Skin of body (tissue), 2 donors: Measurements from ENCODE around the gene WWOX. TPM values are rescaled to one million over a fixed set of nuclear protein-coding genes. Genes with fewer than 3 reads are reported as not detected.

Source experiments
- DNase-seq: peaks from one replicate; lab custom pipeline; 2025; lab: John Stamatoyannopoulos, UW
- total RNA-seq: library from RNA; depleted of rRNA; stranded (reverse); fragments of >200 nt; gene quantifications from one replicate; pipeline ENCODE4 v1.2.3, GENCODE V29; 2014

The WWOX gene
- total RNA-seq, 1 donor from 2014 or later = 30.5 TPM

DNA sequence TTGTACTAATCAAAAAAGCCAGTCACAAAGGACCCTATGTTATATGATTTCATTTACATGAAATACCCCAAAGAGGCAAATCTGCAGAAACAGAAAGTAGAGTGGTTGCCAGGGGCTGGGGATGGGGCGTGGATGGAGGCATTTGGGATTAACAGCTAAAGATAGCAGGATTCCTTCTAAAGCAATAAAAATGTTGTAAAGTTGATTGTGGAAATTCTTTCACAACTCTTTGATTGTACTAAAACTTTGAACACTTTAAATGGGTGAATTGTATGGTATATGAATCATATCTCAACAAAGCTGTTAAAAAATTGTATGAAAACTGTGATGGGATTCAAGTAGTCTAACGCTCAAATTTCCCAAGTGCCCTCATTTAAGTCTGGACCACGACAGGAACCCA lies 870.3 kb downstream of the WWOX start:
- no peak for DNase-seq

- no peak for DNase-seq
These were observed 871.2 kb downstream of the WWOX start for GRCh38 chr16:78970650-78971049.

- no peak for DNase-seq
These were observed 872.6 kb downstream of the WWOX start for GRCh38 chr16:78972006-78972405.

GRCh38 chr16:78972986-78973385 lies 873.5 kb downstream of the WWOX start:
- no peak for DNase-seq

GRCh38 chr16:78976212-78976611 lies 876.8 kb downstream of the WWOX start:
- no peak for DNase-seq

- no peak for DNase-seq
These were observed 881.4 kb downstream of the WWOX start for GRCh38 chr16:78980825-78981224.

DNA sequence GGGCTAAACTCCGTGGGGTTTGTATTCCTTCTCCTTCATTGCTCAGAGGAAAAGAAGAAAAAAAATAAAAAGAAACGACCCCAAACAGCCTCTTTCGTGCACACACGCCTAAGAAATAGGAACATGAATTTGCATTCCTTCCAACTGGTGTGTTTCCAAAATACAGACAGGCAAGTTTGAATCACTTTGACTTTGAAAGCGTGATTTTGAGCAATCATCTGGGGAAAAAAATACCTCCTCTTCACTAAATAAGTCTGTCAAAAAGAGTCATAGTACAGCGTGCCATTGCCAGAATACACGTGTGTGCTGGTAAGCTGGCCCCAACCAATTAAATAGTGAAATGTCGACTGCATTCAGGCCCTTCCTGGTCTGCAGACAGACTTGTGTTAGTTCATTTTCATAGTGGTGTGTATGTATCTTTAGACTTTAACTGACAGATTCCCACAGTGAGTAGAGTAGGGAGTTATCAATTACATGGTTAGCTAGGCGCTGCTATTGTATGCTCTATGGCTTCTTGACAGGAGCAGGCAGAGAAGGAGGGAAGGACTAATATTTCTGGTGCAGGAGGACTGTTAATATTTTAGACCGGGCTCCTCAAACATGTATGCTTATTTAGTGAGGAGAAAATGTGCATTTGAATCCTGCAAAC lies 882.8 kb downstream of the WWOX start:
- no peak for DNase-seq

DNA sequence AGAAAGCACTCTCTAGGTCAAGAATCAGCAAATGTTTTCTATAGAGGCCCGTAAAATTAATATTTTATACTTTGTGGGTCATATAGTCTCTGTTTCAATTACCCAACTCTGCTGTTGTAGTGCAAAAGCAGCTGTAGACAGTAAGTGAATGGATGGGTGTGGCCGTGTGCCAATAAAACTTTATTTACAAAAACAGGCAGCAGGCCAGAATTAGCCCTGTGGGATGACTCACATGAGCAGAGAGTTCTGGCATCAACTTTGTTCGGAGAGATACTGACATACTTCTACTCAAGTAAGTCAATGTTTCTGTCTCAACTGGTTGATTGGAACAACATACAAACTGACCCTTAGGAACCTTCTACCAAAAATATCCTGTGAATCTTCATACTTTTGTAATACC lies 884.9 kb downstream of the WWOX start:
- no peak for DNase-seq

DNA sequence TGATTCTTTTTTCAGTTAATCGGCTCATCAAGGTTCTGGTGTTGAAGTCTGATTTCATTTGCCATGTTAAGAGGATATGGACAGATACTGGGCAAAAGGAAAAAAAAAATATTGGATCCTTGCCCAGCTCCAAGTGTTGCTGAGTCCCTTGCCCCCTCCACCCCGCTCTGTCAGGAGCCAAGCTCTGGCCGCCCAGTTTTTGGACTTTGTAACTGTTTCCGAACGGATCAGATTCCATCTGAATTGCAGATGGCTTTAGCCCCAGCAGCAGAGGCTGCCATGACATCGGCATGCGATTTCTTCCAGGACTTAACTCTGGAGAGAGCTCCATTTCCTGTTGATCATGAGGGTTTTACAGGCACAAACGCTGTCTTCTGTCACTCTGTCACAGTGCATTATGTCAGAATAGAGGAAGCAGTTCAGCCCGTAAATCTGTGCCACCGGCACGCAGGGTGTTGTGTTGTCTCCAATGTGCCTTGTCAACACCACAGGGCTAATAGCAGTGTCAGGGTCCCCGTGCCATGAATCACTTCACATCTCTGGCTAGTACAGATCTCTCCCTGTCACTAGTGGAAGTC lies 885.5 kb downstream of the WWOX start:
- DNase-seq = peak; percentile 66

DNA sequence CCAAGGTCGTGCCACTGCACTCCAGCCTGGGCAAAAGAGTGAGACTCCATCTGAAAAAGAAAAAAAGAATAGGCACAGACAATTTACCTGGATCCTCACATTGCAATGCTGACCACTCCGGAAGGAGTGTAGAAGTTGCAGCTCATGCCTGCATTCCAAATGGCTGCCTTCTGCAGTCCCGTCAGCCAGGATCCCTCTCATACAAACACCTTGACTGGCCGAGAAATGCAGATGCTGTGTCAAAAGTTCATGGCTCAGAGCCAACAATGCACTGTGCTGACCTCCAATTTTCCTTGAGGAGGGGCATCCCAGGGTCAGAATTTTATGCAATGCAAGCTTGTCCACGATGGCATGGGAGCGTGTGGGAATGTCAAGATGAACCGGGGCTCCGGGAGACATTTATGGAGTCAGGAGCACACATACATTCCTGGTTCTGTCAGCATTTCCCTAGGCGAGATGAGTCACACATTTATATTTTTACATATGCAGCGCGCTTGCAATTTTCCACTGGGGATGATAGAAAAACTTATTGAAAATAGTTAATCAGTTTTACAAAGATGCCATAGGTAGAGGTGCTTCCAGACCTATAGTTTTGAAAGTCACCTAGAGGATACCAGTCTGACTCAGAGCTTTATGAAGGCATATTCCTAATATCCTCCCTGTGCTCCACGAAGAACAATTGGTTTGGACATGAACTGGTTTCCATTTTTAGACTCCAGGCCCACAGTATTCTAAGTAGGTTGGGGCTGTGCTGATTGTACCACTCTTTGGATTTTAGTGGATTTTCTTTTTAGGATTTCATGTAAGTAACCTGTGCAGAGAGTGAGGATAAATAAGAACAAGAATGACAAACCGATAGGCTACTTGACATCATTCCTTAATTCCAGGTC lies 886.5 kb downstream of the WWOX start:
- peak; percentile 35 for DNase-seq

GRCh38 chr16:78987666-78988065 lies 888.2 kb downstream of the WWOX start:
- no peak for DNase-seq

DNA sequence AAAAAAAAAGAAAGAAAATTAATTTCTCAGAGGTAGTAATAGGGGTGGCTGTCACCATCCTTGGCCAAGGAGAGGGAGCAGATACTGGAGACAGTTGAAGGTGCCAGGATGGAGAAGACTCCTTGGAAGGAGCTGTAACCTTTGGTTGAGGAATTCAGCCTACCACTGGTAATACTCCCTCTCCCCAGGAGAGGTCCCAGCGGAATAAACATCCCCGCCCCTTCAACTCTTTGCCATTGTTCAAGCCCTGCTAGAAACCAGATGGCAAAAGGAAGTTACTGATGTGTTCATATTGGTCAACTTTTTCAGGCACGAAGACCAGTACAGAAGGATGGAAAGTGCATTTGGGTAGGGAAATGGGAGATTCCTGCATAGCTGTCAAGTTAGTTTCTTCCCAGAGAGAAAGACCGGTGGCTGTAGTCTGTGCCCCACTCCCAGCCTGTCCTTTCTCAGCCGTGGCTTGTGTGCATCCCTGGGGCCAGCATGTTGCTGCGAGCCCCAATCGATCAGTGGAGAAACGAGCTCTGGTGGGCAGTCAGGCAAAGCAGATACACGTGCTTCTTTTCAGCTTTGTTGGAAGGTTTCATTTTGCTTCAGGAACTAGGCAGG lies 889.0 kb downstream of the WWOX start:
- no peak for DNase-seq

DNA sequence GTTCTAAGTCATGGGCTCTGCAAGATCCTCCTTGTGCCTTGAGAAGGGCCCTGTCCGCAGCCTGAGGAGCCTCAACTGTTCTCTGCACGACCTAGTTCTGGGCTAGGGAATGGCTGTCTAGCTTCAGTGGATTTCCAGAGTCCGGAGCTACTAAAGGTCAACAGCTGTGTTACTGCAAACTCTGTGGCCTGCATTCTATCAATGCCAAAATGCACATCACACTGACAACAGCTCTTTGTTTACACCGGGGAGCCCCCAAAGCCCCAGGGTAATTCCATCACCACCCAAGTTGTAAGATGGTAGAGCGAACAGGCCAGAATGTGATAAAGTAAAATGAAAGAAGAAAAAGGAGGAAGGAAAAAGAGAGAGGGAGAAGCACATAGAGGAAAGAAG lies 890.9 kb downstream of the WWOX start:
- no peak for DNase-seq

GRCh38 chr16:78992001-78992400 lies 892.5 kb downstream of the WWOX start:
- no peak for DNase-seq

- no peak for DNase-seq
These were observed 893.9 kb downstream of the WWOX start for GRCh38 chr16:78993346-78993745.

- no peak for DNase-seq
These were observed 894.8 kb downstream of the WWOX start for GRCh38 chr16:78994135-78994745.

GRCh38 chr16:78995441-78995840 lies 896.0 kb downstream of the WWOX start:
- no peak for DNase-seq

DNA sequence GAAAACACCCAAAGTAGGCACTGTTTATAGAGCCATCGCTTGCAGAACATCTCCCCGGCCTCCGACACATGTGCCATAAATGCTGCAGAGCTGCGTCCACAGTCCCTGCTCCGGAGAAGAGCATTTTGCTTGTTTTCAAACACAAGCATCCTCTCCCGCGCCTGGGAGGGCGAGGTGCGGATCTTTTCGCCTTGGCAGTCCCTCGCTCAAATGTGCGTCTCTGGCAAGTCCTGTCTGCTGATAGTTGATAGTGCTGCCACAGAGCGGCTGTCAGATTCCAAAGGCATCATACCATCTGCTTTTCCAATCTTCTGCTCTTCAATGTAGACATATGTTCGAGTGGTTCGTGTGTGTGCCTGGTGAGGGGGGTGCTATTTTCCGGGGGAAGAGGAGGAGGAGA lies 897.3 kb downstream of the WWOX start:
- no peak for DNase-seq

DNA sequence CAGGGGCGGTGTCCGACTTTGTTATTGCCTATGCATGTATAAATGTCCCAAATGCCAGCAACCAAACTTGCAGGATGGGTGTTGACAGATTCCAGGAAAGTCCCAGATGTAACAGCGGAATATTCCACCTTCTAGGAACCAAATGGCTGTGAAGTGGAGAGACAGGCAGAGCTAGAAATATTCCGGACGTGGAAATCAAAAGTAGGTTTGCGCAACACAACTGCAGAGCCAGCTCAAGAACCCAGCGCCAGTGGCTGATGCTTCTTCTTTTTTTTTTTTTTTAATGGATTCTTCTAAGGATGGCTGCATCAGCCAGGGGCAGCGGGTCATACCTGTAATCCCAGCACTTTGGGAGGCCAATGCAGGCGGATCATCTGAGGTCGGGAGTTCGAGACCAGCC lies 899.4 kb downstream of the WWOX start:
- DNase-seq = no peak

DNA sequence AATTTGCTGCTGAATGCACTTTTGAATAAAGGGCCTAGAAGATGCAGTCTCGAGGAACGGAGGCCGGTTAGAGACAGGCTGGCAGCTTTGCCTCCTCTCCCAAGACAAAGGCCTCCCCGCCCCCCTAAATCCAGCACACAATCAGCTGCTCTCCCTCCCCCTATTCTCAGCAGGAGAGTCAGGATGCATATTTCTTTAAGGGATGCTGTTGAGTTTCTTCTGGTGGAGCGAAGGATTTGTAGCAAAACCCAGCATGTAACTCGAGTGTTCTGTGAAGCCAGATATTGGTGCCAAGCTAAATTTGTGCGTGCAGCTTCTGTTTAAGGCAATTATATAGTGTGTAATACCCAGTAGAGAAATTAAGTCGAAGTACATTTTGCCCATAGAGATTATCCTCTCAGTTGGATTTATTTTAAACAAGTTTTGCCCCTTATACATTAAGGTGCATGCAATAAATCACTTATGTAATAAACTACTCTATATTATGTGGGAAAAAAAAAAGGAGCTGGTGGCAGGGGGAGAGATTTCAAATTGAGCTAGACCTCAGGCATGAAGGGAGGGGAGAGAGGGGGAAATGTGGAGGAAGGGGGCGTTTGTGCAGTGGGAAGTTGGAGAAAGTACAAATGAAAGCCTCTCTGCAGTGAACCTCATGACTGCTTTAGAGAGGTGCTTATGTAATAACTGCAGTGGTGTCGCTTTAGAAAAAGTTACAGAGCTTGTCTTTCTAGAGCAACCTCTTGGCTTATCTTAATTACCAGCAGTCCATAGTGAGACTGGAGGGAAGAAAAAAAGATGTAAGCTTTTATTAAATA lies 901.9 kb downstream of the WWOX start:
- no peak for DNase-seq
